Fibroblast of villous mesenchyme (primary cell): Measurements from ENCODE around the gene YJU2. TPM values are rescaled to one million over a fixed set of nuclear protein-coding genes. Genes with fewer than 3 reads are reported as not detected.

Experiments
- DNase-seq: peaks from one replicate; pipeline ENCODE4 v3.0.0-alpha.2; 2010; ENCODE audit warnings: low read depth
- H3K4me3 ChIP-seq: 2 replicates; pipeline ENCODE4 v1.5.1; 2011; ENCODE audit warnings: low read depth, mild to moderate bottlenecking, low read length
- CTCF ChIP-seq: IDR thresholded peaks from 2 replicates; pipeline ENCODE4 v1.5.1; 2012; ENCODE audit warnings: low read depth, mild to moderate bottlenecking, low read length; ENCODE audit not compliant: insufficient read depth
- total RNA-seq: library from RNA; depleted of rRNA; stranded (reverse); fragments of >200 nt; gene quantifications from 2 replicates; pipeline ENCODE4 v1.2.3, GENCODE V29; 2012

Gene YJU2
- total RNA-seq, 1 donor: 13.0 TPM

GRCh38 chr19:4303819-4304537 is 57.1 kb downstream of the YJU2 start:
- TF ChIP-seq CTCF: no peak
- no peak overlapping the region for H3K4me3 ChIP-seq
- no peak for DNase-seq

- no peak for TF ChIP-seq CTCF
- H3K4me3 ChIP-seq: peak within 1 kb of the TSS; percentile 51
- DNase-seq: no peak
Observed at GRCh38 chr19:4304538-4305256, 57.8 kb downstream of the YJU2 start, which contains the start of gene FSD1. Gene FSD1, plus strand, starts transcription at chr19:4304598. Its CDS starts 149 bp downstream, at chr19:4304747.

GRCh38 chr19:4305257-4305612 is 58.4 kb downstream of the YJU2 start:
- TF ChIP-seq CTCF: no peak
- H3K4me3 ChIP-seq: no peak overlapping the region
- no peak for DNase-seq

GRCh38 chr19:4305659-4306058 is 58.8 kb downstream of the YJU2 start:
- H3K4me3 ChIP-seq: no peak overlapping the region
- no peak for DNase-seq
- no peak for TF ChIP-seq CTCF

- DNase-seq: no peak
Observed at GRCh38 chr19:4310247-4311121, 63.6 kb downstream of the YJU2 start.

More at GRCh38 chr19:4310247-4311121, 63.6 kb downstream of the YJU2 start:
- no peak for TF ChIP-seq CTCF
- no peak overlapping the region for H3K4me3 ChIP-seq
